Measurements from ENCODE around the gene CBARP. TPM values are rescaled to one million over a fixed set of nuclear protein-coding genes. Genes with fewer than 3 reads are reported as not detected.
A peak's percentile ranks its signal among the peaks of the same experiment; 100 is the strongest.

CBARP gene
- total RNA-seq, 8 experiments from 2014 or later = 1.2 to 18.0 (median 8.5) TPM

GRCh38 chr19:1279782-1280341, 42.1 kb upstream of the CBARP start:
- WGBS, 10 experiments = 0 to 51% (median 20%) methylated on average over 1 to 2 of the region's 10 CpGs; no CpG with 5 or more reads in 7 of the 10 experiments
- H3K4me1 ChIP-seq (replicated peaks in 1 of 2) = peaks cover 27 to 28% of the 10 kb centered on the region in 2 donors
- peak; percentile 3 to 20 (median 8) for ATAC-seq (replicated peaks in 6 of 8)
- in situ Hi-C loops (cut with MboI; ENCODE audit: low pct_unique_long_range_greater_than_20kb in 2 of 9, low sequenced_read_pairs in 9 of 9, unreplicated experiment in 9 of 9) = no loop called here
- H3K4me3 ChIP-seq = no peak overlapping the region
- H3K27ac ChIP-seq = no peak overlapping the region

DNA sequence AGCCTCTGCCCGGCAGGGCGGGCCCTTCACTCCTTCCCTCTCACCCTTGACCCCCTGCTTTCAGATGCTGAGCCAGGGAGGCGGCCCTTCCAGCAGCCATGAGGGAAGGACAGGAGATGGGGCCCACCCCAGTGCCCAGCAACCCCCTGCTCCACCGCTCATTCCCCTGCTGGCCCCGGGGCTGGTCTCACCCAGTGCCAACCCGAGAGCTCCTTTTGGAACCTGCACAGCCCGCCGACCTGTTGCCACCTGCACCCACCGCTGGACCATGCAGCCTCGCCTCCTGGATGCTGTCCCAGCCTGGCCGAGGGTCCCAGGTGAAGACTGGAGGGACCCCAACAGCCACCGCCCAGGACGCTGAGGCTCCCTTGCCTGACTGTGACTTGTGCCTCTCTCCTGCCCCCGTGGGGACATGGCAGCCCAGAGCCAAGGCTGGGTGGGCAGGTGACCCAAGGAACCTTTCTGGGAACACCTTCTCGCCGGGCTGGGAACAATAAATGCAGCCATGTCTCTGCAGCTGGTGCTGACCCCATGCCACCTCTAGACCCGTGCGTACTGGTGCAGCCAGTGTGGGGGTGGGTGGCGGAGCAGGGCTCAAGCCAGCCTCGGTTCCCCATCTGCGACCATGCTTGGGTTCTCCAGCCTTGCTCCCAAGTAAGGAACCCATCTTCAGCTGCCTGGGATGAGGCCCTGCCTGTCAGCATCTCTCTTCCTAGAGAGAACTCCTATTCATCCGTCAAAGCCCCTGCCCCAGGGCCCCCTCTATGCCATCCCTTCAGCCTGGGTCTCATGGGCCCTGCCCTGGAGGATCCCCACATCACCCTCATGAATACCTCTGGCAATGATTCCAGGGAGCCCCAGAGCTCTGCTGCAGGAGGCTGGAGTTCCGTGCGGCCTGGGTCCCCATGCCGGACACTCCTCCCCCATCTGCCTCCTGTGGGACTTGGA, 41.2 kb upstream of the CBARP start:
- Histone ChIP-seq H3K27ac (no peak overlapping the region), H3K4me3 (no peak overlapping the region), H3K4me1 (replicated peaks in 1 of 2) (peaks cover 28 to 34% of the 10 kb centered on the region in 2 donors)
- ATAC-seq (replicated peaks in 6 of 8) = no peak
- in situ Hi-C loops (cut with MboI; ENCODE audit: low pct_unique_long_range_greater_than_20kb in 2 of 9, low sequenced_read_pairs in 9 of 9, unreplicated experiment in 9 of 9) = no loop called here
- 87 to 100% (median 90%) methylated on average over 2 to 9 of the region's 25 CpGs; no CpG with 5 or more reads in 3 of the 10 experiments for WGBS, 10 experiments

DNA sequence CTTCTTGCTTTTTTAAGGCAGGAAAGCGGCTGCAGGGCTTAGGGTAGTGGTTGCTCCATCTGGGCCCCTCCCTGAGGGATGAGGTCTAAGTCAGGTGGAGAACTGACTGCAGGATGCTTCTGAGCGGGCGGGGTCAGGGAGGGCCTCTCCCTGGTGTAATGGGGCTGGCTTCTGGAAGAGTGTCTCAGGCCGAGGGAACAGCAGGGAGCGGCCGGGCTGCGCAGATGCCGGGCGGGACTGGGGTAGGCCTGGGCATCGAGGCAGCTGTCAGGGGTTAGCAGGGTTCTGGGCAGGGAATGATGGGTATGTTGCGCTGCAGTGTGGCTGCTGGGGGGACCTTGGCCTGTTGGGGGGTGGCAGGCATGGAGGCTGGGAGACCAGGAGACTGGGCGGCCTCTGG, 40.3 kb upstream of the CBARP start:
- in situ Hi-C loops (cut with MboI; ENCODE audit: low pct_unique_long_range_greater_than_20kb in 2 of 9, low sequenced_read_pairs in 9 of 9, unreplicated experiment in 9 of 9) = no loop called here
- Histone ChIP-seq H3K4me3 (no peak overlapping the region), H3K27ac (no peak overlapping the region), H3K4me1 (replicated peaks in 1 of 2) (peaks cover 19 to 27% of the 10 kb centered on the region in 2 donors)
- 8 to 100% (median 45%) methylated on average over 1 to 2 of the region's 12 CpGs; no CpG with 5 or more reads in 6 of the 10 experiments for WGBS, 10 experiments
- peak in 1 of 8 experiments; percentile 6 for ATAC-seq (replicated peaks in 6 of 8)

- peak overlapping the region in 1 of 2 donors; percentile 100 for H3K27ac ChIP-seq
- peaks cover 18 to 22% of the 10 kb centered on the region in 2 donors for H3K4me1 ChIP-seq (replicated peaks in 1 of 2)
- no peak overlapping the region for H3K4me3 ChIP-seq
- WGBS, 10 experiments = 70 to 100% (median 88%) methylated on average over 2 to 7 of the region's 15 CpGs; no CpG with 5 or more reads in 6 of the 10 experiments
- no peak for ATAC-seq (replicated peaks in 6 of 8)
- in situ Hi-C loops (cut with MboI; ENCODE audit: low pct_unique_long_range_greater_than_20kb in 2 of 9, low sequenced_read_pairs in 9 of 9, unreplicated experiment in 9 of 9) = no loop called here
Measured at GRCh38 chr19:1277061-1277460, 39.3 kb upstream of the CBARP start.

GRCh38 chr19:1276628-1277022, 38.8 kb upstream of the CBARP start:
- Histone ChIP-seq H3K4me1 (replicated peaks in 1 of 2) (peaks cover 18 to 22% of the 10 kb centered on the region in 2 donors), H3K27ac (peak overlapping the region; percentile 100), H3K4me3 (peak overlapping the region in 4 of 5 donors; percentile 78 to 99 (median 88))
- in situ Hi-C loops (cut with MboI; ENCODE audit: low pct_unique_long_range_greater_than_20kb in 2 of 9, low sequenced_read_pairs in 9 of 9, unreplicated experiment in 9 of 9) = no loop called here
- no peak for ATAC-seq (replicated peaks in 6 of 8)
- WGBS, 10 experiments = 67 to 71% (median 70%) methylated on average over 2 to 5 of the region's 10 CpGs; no CpG with 5 or more reads in 7 of the 10 experiments

DNA sequence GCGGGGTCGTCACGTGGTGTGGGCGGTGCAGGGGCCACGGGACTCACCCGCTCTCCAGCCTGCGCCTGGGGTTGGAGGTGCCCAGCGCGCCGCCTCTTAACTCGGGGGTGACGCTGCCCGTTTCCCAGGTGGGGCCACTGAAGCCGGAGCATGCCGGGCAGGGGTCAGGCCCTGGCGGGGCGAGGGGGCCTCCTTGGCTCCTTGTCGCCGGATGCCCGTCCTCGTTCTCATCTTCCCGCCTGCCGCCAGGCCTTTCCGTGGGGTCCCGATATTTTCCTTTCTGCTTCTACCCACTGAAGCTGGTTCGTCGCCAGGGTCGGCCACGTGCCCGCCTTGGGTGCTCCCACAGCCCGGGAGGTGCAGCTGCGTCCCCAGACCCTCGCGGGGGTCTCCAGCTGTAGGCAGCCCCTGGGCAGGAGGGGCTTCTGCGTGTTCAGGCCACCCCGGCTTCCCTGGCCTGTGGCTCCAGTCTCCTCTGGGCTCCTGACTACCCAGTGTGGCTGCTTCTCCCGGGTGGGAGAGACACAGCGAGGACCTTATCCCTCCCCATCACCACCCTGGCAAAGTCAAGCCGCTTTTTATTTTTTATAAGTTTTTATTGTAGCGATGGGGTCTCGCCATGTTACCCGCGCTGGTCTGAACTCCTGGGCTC, 38.3 kb upstream of the CBARP start:
- peak overlapping the region; percentile 100 for H3K27ac ChIP-seq
- H3K4me1 ChIP-seq (replicated peaks in 1 of 2) = peaks cover 20 to 22% of the 10 kb centered on the region in 2 donors
- ATAC-seq (replicated peaks in 6 of 8) = peak in 4 of 8 experiments; percentile 1 to 76 (median 74)
- WGBS, 10 experiments = 0 to 88% (median 20%) methylated on average over 1 to 12 of the region's 43 CpGs; no CpG with 5 or more reads in 3 of the 10 experiments
- peak overlapping the region; percentile 78 to 100 (median 97) for H3K4me3 ChIP-seq
- in situ Hi-C loops (cut with MboI; ENCODE audit: low pct_unique_long_range_greater_than_20kb in 2 of 9, low sequenced_read_pairs in 9 of 9, unreplicated experiment in 9 of 9) = no loop called here

- peaks cover 26 to 28% of the 10 kb centered on the region in 2 donors for H3K4me1 ChIP-seq (replicated peaks in 1 of 2)
- H3K27ac ChIP-seq = peak within 1 kb of the TSS; percentile 100
- ATAC-seq (replicated peaks in 6 of 8) = peak; percentile 78 to 84 (median 80)
- in situ Hi-C loops (cut with MboI; ENCODE audit: low pct_unique_long_range_greater_than_20kb in 2 of 9, low sequenced_read_pairs in 9 of 9, unreplicated experiment in 9 of 9) = no loop called here
- H3K4me3 ChIP-seq = peak within 1 kb of the TSS; percentile 78 to 100 (median 97)
- WGBS, 10 experiments = 0% methylated on average over 4 to 11 of the region's 98 CpGs; no CpG with 5 or more reads in 8 of the 10 experiments
Measured at GRCh38 chr19:1275260-1275975, 37.6 kb upstream of the CBARP start, which contains the start of gene FAM174C. FAM174C (plus strand) TSS chr19:1275530; CDS start chr19:1275550, 20 bp downstream.

- in situ Hi-C loops (cut with MboI; ENCODE audit: low pct_unique_long_range_greater_than_20kb in 2 of 9, low sequenced_read_pairs in 9 of 9, unreplicated experiment in 9 of 9) = no loop called here
Measured at GRCh38 chr19:1274852-1275259, 37.1 kb upstream of the CBARP start.

GRCh38 chr19:1274081-1274851, 36.5 kb upstream of the CBARP start:
- H3K4me3 ChIP-seq = peak overlapping the region; percentile 78 to 100 (median 97)
- ATAC-seq (replicated peaks in 6 of 8) = no peak
- peak overlapping the region; percentile 100 for H3K27ac ChIP-seq
- in situ Hi-C loops (cut with MboI; ENCODE audit: low pct_unique_long_range_greater_than_20kb in 2 of 9, low sequenced_read_pairs in 9 of 9, unreplicated experiment in 9 of 9) = no loop called here
- 65 to 85% (median 79%) methylated on average over 1 to 12 of the region's 46 CpGs; no CpG with 5 or more reads in 4 of the 10 experiments for WGBS, 10 experiments
- H3K4me1 ChIP-seq (replicated peaks in 1 of 2) = peaks cover 27 to 28% of the 10 kb centered on the region in 2 donors

More at GRCh38 chr19:1274852-1275259, 37.1 kb upstream of the CBARP start:
- 0 to 57% (median 5%) methylated on average over 3 to 12 of the region's 44 CpGs; no CpG with 5 or more reads in 6 of the 10 experiments for WGBS, 10 experiments
- Histone ChIP-seq H3K27ac (peak overlapping the region; percentile 100), H3K4me3 (peak overlapping the region; percentile 78 to 100 (median 97)), H3K4me1 (replicated peaks in 1 of 2) (peaks cover 28 to 29% of the 10 kb centered on the region in 2 donors)
- peak in 7 of 8 experiments; percentile 0 to 15 (median 2) for ATAC-seq (replicated peaks in 6 of 8)

GRCh38 chr19:1273263-1274041, 35.6 kb upstream of the CBARP start:
- 57 to 95% (median 87%) methylated on average over 1 to 16 of the region's 25 CpGs; no CpG with 5 or more reads in 1 of the 10 experiments for WGBS, 10 experiments
- in situ Hi-C loops (cut with MboI; ENCODE audit: low pct_unique_long_range_greater_than_20kb in 2 of 9, low sequenced_read_pairs in 9 of 9, unreplicated experiment in 9 of 9) = no loop called here
- Histone ChIP-seq H3K4me3 (no peak overlapping the region), H3K4me1 (replicated peaks in 1 of 2) (peaks cover 31 to 32% of the 10 kb centered on the region in 2 donors), H3K27ac (no peak overlapping the region)
- no peak for ATAC-seq (replicated peaks in 6 of 8)

Data from motor neuron (in vitro differentiated cells).